Suppressor macrophage (primary cell): ENCODE measurements around the gene CLEC7A.

Experiments used
- DNase-seq, 4 experiments: peaks; one replicate each; pipeline ENCODE4 v3.0.0-alpha.2; 2020 to 2022

Gene CLEC7A

GRCh38 chr12:10140001-10140400 is 10.0 kb upstream of the CLEC7A start:
- DNase-seq, result peak; percentile 78 to 86 (median 80)

GRCh38 chr12:10136637-10137205 is 6.7 kb upstream of the CLEC7A start:
- no peak for DNase-seq

- DNase-seq, result no peak
Measured at GRCh38 chr12:10135126-10135525, 5.1 kb upstream of the CLEC7A start.

- DNase-seq, result no peak
Measured at GRCh38 chr12:10132850-10133370, 2.9 kb upstream of the CLEC7A start.

GRCh38 chr12:10131111-10131690 is 1.2 kb upstream of the CLEC7A start:
- DNase-seq, result peak; percentile 50 to 91 (median 72)

GRCh38 chr12:10128687-10129086 is 1.3 kb downstream of the CLEC7A start:
- peak; percentile 83 to 98 (median 94) for DNase-seq

GRCh38 chr12:10126413-10126812 is 3.6 kb downstream of the CLEC7A start:
- peak; percentile 27 to 69 (median 52) for DNase-seq

- no peak for DNase-seq
Measured at GRCh38 chr12:10122689-10123088, 7.3 kb downstream of the CLEC7A start.

GRCh38 chr12:10121278-10121677 is 8.7 kb downstream of the CLEC7A start:
- peak; percentile 59 to 94 (median 87) for DNase-seq

- DNase-seq, result peak; percentile 37 to 77 (median 55)
Measured at GRCh38 chr12:10119066-10119465, 10.9 kb downstream of the CLEC7A start.

- no peak for DNase-seq
Measured at GRCh38 chr12:10115890-10116289, 14.1 kb downstream of the CLEC7A start.

GRCh38 chr12:10115311-10115710 is 14.7 kb downstream of the CLEC7A start:
- no peak for DNase-seq

GRCh38 chr12:10113920-10114319 is 16.1 kb downstream of the CLEC7A start:
- no peak for DNase-seq

GRCh38 chr12:10113075-10113474 is 16.9 kb downstream of the CLEC7A start:
- no peak for DNase-seq

GRCh38 chr12:10111451-10111850 is 18.5 kb downstream of the CLEC7A start:
- no peak for DNase-seq

- DNase-seq, result no peak
Measured at GRCh38 chr12:10110256-10110844, 19.6 kb downstream of the CLEC7A start.

- peak; percentile 66 to 83 (median 78) for DNase-seq
Measured at GRCh38 chr12:10102322-10102721, 27.7 kb downstream of the CLEC7A start.

- DNase-seq, result no peak
Measured at GRCh38 chr12:10101648-10102220, 28.3 kb downstream of the CLEC7A start.

GRCh38 chr12:10101042-10101579 is 28.9 kb downstream of the CLEC7A start:
- no peak for DNase-seq

GRCh38 chr12:10098791-10099190 is 31.2 kb downstream of the CLEC7A start, which contains the start of gene CLEC1A:
Gene CLEC1A, minus strand, starts transcription at chr12:10098985. Its CDS starts 63 bp downstream, at chr12:10098922.
- no peak for DNase-seq

- DNase-seq, result peak in 3 of 4 experiments; percentile 34 to 65 (median 49)
Measured at GRCh38 chr12:10097521-10097920, 32.5 kb downstream of the CLEC7A start.

GRCh38 chr12:10095971-10096370 is 34.0 kb downstream of the CLEC7A start:
- no peak for DNase-seq
